ENCODE results near the gene PI4KA.
A peak's percentile ranks its signal among the peaks of the same experiment; 100 is the strongest.
"Not testable (repeated sequence)": the region's sequence is repeated elsewhere in the genome, so short reads cannot be mapped to it uniquely, and the experiment has no call there.

PI4KA gene

DNA sequence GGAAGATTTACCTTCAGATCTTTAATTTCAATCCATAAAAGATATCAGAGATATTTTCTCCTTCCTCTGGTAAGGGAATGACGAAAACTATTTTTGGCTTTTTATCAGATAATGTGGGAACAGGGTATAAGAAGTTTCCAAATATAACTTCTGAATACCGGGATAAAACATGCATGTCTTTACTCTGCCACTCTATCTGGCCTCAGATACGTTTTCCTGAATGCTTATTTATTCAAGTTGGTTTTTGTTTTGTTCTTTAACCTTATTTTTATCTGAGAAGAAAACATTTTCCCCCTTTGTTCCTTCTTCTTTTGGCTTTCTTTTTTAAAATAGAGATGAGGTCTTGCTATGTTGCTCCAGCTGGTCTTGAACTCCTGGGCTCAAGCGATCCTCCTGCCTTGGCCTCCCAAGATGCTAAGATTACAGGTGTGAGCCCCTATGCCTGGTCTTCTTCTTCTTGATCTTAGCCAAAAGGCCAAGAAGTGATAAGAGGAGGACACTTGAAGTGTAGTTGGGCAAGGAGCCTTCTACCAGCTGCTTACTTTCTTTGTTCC is 83.2 kb downstream of the PI4KA start:
- no peaks in the 10 kb centered on the region for H3K4me1 Mint-ChIP-seq
- no peak overlapping the region for H3K27ac Mint-ChIP-seq
- no peak overlapping the region for H3K4me3 Mint-ChIP-seq
- TF ChIP-seq, protein P1, sequence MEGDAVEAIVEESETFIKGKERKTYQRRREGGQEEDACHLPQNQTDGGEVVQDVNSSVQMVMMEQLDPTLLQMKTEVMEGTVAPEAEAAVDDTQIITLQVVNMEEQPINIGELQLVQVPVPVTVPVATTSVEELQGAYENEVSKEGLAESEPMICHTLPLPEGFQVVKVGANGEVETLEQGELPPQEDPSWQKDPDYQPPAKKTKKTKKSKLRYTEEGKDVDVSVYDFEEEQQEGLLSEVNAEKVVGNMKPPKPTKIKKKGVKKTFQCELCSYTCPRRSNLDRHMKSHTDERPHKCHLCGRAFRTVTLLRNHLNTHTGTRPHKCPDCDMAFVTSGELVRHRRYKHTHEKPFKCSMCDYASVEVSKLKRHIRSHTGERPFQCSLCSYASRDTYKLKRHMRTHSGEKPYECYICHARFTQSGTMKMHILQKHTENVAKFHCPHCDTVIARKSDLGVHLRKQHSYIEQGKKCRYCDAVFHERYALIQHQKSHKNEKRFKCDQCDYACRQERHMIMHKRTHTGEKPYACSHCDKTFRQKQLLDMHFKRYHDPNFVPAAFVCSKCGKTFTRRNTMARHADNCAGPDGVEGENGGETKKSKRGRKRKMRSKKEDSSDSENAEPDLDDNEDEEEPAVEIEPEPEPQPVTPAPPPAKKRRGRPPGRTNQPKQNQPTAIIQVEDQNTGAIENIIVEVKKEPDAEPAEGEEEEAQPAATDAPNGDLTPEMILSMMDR (IDR thresholded peaks at IDR 0.05; ENCODE audit: unreplicated experiment in 3 of 3) = no peak
- peaks cover 28% of the 10 kb centered on the region for H3K36me3 Mint-ChIP-seq (ENCODE audit: low read depth)
- no peaks in the 10 kb centered on the region for H3K27me3 Mint-ChIP-seq (ENCODE audit: low read depth)
- H3K9me3 Mint-ChIP-seq = no peaks in the 10 kb centered on the region

DNA sequence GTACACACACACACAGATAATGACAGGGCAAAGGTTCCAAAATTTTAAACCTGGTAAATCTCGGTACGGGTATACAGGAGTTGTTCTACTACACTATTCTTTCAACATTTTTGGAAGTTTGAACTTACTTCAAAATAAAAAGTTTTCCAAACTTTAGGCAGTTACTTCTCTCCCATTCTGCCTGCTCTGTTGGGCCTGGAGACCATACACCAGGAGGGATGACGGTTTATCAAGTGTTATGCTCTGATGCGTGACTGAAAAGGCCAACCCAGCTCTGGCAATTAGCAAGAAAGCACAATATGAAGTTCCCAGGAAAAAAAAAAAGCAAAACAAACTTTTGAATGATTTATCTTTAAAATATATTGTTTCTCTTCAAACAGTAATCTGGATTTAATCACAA is 83.7 kb downstream of the PI4KA start:
- Mint-ChIP-seq H3K4me1 (no peaks in the 10 kb centered on the region), H3K9me3 (no peaks in the 10 kb centered on the region), H3K27ac (peak overlapping the region in 1 of 3 experiments; percentile 52), H3K36me3 (ENCODE audit: low read depth) (peaks cover 29% of the 10 kb centered on the region), H3K4me3 (no peak overlapping the region), H3K27me3 (ENCODE audit: low read depth) (no peaks in the 10 kb centered on the region)
- TF ChIP-seq, protein P1 (IDR thresholded peaks at IDR 0.05; ENCODE audit: unreplicated experiment in 3 of 3) = no peak

DNA sequence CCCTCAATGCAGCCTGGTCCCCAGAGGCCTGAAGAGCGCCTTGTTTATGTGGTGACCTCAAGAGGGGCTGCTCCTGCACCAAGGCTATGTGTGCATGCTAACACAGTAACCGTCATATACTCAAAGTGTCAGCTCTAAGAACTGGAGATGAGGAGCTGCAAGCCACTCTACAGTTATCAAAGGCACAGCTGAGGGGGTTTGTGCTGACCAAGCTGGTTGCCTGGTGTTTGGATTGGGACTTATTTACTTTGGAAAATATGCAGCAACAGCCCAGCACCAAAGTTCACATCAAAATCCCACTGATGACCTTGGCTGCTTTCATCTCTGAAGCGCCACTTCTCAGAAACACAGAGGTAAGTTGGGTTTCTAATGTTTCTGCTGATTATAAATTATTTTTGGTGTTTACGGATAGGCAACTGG is 84.8 kb downstream of the PI4KA start, which contains the start of gene SERPIND1:
SERPIND1 (plus strand) TSS at position 321 of the 420 bp plus-strand sequence. CDS start 5,200 bp downstream, outside the sequence.
- Mint-ChIP-seq H3K9me3 (no peaks in the 10 kb centered on the region), H3K4me1 (no peaks in the 10 kb centered on the region), H3K27me3 (ENCODE audit: low read depth) (no peaks in the 10 kb centered on the region), H3K36me3 (ENCODE audit: low read depth) (peaks cover 23% of the 10 kb centered on the region), H3K27ac (peak within 1 kb of the TSS in 2 of 3 experiments; percentile 54 to 82), H3K4me3 (no peak within 1 kb of the TSS)
- TF ChIP-seq, protein P1 (IDR thresholded peaks at IDR 0.05; ENCODE audit: unreplicated experiment in 3 of 3) = no peak

DNA sequence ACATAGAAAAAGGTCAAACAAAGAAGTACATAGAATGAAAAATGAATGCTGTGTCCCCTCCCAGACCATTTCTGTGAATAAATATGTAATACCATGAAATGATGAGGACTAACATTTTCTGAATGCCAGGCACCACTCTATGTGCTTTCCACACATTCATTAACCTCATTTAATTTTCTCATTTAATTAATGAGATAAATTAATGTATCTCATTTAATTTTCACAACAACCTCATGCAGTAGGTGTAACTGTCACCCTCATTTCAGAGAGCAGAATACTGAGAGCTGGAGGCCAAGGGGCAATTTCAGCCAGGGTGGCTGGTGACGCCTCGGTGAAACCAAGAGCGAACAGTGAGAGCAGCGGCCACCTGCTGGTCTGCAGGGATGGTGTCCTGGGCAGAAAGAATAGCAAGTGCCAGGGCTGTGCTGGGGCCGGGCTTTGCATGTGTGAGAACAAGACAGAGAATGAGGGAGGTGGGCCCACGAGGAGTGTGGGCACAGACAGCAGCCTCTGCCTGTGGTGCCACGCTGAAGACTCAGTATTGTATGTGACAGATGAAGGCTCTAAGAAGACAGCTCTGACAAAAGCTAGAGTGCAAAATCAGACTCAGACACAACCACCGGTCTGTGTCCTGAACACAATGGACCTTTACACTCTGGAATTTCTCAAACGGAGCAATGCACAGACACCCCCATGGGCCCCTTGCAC is 86.5 kb downstream of the PI4KA start:
- H3K36me3 Mint-ChIP-seq (ENCODE audit: low read depth) = peaks cover 21% of the 10 kb centered on the region
- H3K4me3 Mint-ChIP-seq = no peak overlapping the region
- H3K4me1 Mint-ChIP-seq = no peaks in the 10 kb centered on the region
- TF ChIP-seq, protein P1 (IDR thresholded peaks at IDR 0.05; ENCODE audit: unreplicated experiment in 3 of 3) = peak; percentile 15 to 26 (median 15)
- H3K9me3 Mint-ChIP-seq = no peaks in the 10 kb centered on the region
- peak overlapping the region in 1 of 3 experiments; percentile 88 for H3K27ac Mint-ChIP-seq
- H3K27me3 Mint-ChIP-seq (ENCODE audit: low read depth) = no peaks in the 10 kb centered on the region

DNA sequence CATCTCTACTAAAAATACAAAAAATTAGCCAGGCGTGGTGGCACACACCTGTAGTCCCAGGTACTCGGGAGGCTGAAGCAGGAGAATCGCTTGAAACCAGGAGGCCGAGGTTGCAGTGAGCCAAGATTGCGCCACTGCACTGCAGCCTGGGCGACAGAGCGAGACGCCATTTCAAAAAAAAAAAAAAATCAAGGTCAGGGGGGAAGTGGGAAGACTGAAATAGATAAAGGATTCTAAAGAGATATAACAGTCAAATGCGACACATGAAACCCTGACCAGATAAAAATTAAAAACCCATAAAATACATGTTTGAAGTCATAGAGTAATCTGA is 89.2 kb downstream of the PI4KA start:
- not testable (repeated sequence) for H3K4me1 Mint-ChIP-seq; H3K9me3 Mint-ChIP-seq; H3K27me3 Mint-ChIP-seq (ENCODE audit: low read depth); H3K27ac Mint-ChIP-seq; H3K4me3 Mint-ChIP-seq
- peaks cover 34% of the 10 kb centered on the region for H3K36me3 Mint-ChIP-seq (ENCODE audit: low read depth)

DNA sequence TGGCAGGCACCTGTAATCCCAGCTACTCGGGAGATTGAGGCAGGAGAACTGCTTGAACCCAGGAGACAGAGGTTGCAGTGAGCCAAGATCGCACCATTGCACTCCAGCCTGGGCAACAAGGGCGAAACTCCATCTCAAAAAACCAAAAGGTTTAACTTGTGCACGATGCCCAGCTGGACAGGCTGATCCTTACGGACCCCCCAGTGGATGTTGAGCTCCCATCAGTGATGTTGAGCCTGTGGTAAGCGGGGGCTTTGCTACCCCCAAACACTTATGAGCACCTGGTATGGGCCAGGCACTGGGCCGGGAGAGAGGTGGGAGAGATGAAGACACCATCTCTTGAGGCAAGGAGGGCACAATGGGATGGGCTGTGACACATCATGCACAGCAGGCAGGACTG is 92.1 kb downstream of the PI4KA start:
- no peak overlapping the region for H3K4me3 Mint-ChIP-seq
- H3K36me3 Mint-ChIP-seq (ENCODE audit: low read depth) = peaks cover 43% of the 10 kb centered on the region
- H3K27ac Mint-ChIP-seq = no peak overlapping the region
- no peaks in the 10 kb centered on the region for H3K9me3 Mint-ChIP-seq
- H3K27me3 Mint-ChIP-seq (ENCODE audit: low read depth) = no peaks in the 10 kb centered on the region
- TF ChIP-seq, protein P1 (IDR thresholded peaks at IDR 0.05; ENCODE audit: unreplicated experiment in 3 of 3) = no peak
- no peaks in the 10 kb centered on the region for H3K4me1 Mint-ChIP-seq

Data from nephron (organoid).